OCI-LY7 (cell line): Measurements from ENCODE around the gene ECD.

ENCODE experiments used
- CTCF ChIP-seq: fragments of 200-600 bp; sonication (generic); conservative IDR thresholded peaks from 2 replicates; pipeline ENCODE4 v1.5.1; 2014; ENCODE audit warnings: mild to moderate bottlenecking, antibody characterized with exemption, low read length, moderate library complexity, mixed read lengths
- EZH2phosphoT487 ChIP-seq: fragments of 200-600 bp; sonication (generic); IDR thresholded peaks from 2 replicates; pipeline ENCODE4 v1.6.1; 2018; ENCODE audit warnings: low read depth, borderline replicate concordance, mild to moderate bottlenecking, mixed run types, antibody characterized with exemption, low read length, moderate library complexity, mixed read lengths

GRCh38 chr10:73141603-73142002, 26.2 kb downstream of the ECD start:
- no peak for TF ChIP-seq CTCF
- TF ChIP-seq EZH2phosphoT487 = no peak
